Neural cell (in vitro differentiated cells): Measurements from ENCODE around the gene C1GALT1. TPM values are rescaled to one million over a fixed set of nuclear protein-coding genes. Genes with fewer than 3 reads are reported as not detected.
"Not testable (repeated sequence)": the region's sequence is repeated elsewhere in the genome, so short reads cannot be mapped to it uniquely, and the experiment has no call there.

Experiments used
- H2AFZ ChIP-seq: fragments of 200-600, 300-800 bp; sonication (generic), shearing (Covaris generic); 2 replicates; pipeline ENCODE4 v1.6.0; 2014; ENCODE audit warnings: low read depth, mild to moderate bottlenecking, antibody characterized with exemption, low read length, moderate library complexity
- H3F3A ChIP-seq: fragments of 200-600 bp; shearing (Covaris generic); 2 replicates; pipeline ENCODE4 v1.6.1; 2016; ENCODE audit warnings: mild to moderate bottlenecking, moderate library complexity, mixed read lengths, antibody characterized with exemption, low read length; ENCODE audit not compliant: insufficient read depth, poor library complexity, severe bottlenecking
- H3K27ac ChIP-seq: fragments of 200-600, 300-800 bp; sonication (generic), shearing (Covaris generic); 2 replicates; pipeline ENCODE4 v1.5.1; 2014; ENCODE audit warnings: mild to moderate bottlenecking, low read length, moderate library complexity
- H3K27me3 ChIP-seq: fragments of 300-800, 200-600 bp; sonication (generic), shearing (Covaris generic); 2 replicates; pipeline ENCODE4 v1.6.0; 2014; ENCODE audit warnings: mild to moderate bottlenecking, low read depth, low read length, moderate library complexity; ENCODE audit not compliant: insufficient read depth
- H3K36me3 ChIP-seq: fragments of 300-800, 200-600 bp; sonication (generic), shearing (Covaris generic); 2 replicates; pipeline ENCODE4 v1.5.1; 2014; ENCODE audit warnings: mild to moderate bottlenecking, antibody characterized with exemption, low read length, moderate library complexity; ENCODE audit not compliant: insufficient read depth
- H3K4me2 ChIP-seq: fragments of 300-800, 200-600 bp; sonication (generic), shearing (Covaris generic); 2 replicates; pipeline ENCODE4 v1.6.0; 2014; ENCODE audit warnings: mild to moderate bottlenecking, low read length
- H3K4me3 ChIP-seq: fragments of 300-800, 200-600 bp; sonication (generic), shearing (Covaris generic); 2 replicates; pipeline ENCODE4 v1.5.1; 2014; ENCODE audit warnings: mild to moderate bottlenecking, low read length, moderate library complexity
- H3K79me2 ChIP-seq: fragments of 200-600 bp; shearing (Covaris generic); replicated peaks from 2 replicates; pipeline ENCODE4 v1.6.0; 2014; ENCODE audit warnings: mild to moderate bottlenecking, low read length, moderate library complexity; ENCODE audit not compliant: insufficient read depth
- H3K9ac ChIP-seq: fragments of 300-800, 200-600 bp; sonication (generic), shearing (Covaris generic); 2 replicates; pipeline ENCODE4 v1.6.1; 2016; ENCODE audit warnings: mild to moderate bottlenecking, low read length, mixed read lengths
- H3K9me2 ChIP-seq: fragments of 200-600 bp; shearing (Covaris generic); 2 replicates; pipeline ENCODE4 v1.6.1; 2016; ENCODE audit warnings: mild to moderate bottlenecking, low read length, mixed read lengths; ENCODE audit not compliant: insufficient read depth
- H3K9me3 ChIP-seq: fragments of 200-600, 300-800 bp; sonication (generic), shearing (Covaris generic); 2 replicates; pipeline ENCODE4 v1.6.1; 2016; ENCODE audit warnings: mild to moderate bottlenecking, mixed run types, low read length, moderate library complexity, mixed read lengths
- H4K20me1 ChIP-seq: fragments of 200-600 bp; shearing (Covaris generic); 2 replicates; pipeline ENCODE4 v1.6.1; 2016; ENCODE audit warnings: mild to moderate bottlenecking, mixed run types; ENCODE audit not compliant: insufficient read depth
- EP300 ChIP-seq: fragments of 450-650 bp; conservative IDR thresholded peaks from 2 replicates; pipeline ENCODE4 v1.6.1; 2014; ENCODE audit warnings: antibody characterized with exemption, mild to moderate bottlenecking, moderate library complexity; ENCODE audit not compliant: poor library complexity, severe bottlenecking
- EZH2 ChIP-seq: fragments of 200-600, 300-800 bp; shearing (Covaris generic), sonication (generic); IDR thresholded peaks from 2 replicates; pipeline ENCODE4 v1.6.1; 2014; ENCODE audit warnings: antibody characterized with exemption, low read length, borderline replicate concordance, mild to moderate bottlenecking; ENCODE audit not compliant: insufficient read depth, poor library complexity, severe bottlenecking
- MXI1 ChIP-seq: fragments of 450-650 bp; conservative IDR thresholded peaks from 2 replicates; pipeline ENCODE4 v1.6.1; 2014; ENCODE audit warnings: antibody characterized with exemption, mild to moderate bottlenecking; ENCODE audit not compliant: poor library complexity, severe bottlenecking
- POLR2AphosphoS5 ChIP-seq: IDR thresholded peaks from 2 replicates; pipeline ENCODE4 v1.6.1; 2012
- RAD21 ChIP-seq: fragments of 450-650 bp; conservative IDR thresholded peaks from 2 replicates; pipeline ENCODE4 v1.6.1; 2014; ENCODE audit warnings: antibody characterized with exemption, mild to moderate bottlenecking, moderate library complexity
- REST ChIP-seq: IDR thresholded peaks from 2 replicates; pipeline ENCODE4 v1.6.1; 2012; ENCODE audit warnings: borderline replicate concordance
- SMC3 ChIP-seq: fragments of 450-650 bp; conservative IDR thresholded peaks from 2 replicates; pipeline ENCODE4 v1.6.1; 2014; ENCODE audit warnings: antibody characterized with exemption, mild to moderate bottlenecking, moderate library complexity; ENCODE audit not compliant: poor library complexity
- TAF1 ChIP-seq: IDR thresholded peaks from 2 replicates; pipeline ENCODE4 v1.6.1; 2012; ENCODE audit warnings: low read depth
- polyA plus RNA-seq: library from polyadenylated mRNA; depleted of rRNA; stranded (reverse); fragments of >200 nt; gene quantifications from 2 replicates; pipeline ENCODE4 v1.2.3, GENCODE V29; 2014
- TF ChIP-seq, protein P1 (sequence below): fragments of 450-650 bp; IDR thresholded peaks from 2 replicates; pipeline ENCODE4 v1.5.1; 2014; ENCODE audit warnings: antibody characterized with exemption, mild to moderate bottlenecking, moderate library complexity; ENCODE audit not compliant: poor library complexity, severe bottlenecking

Gene C1GALT1
- polyA plus RNA-seq, 1 donor from 2014 or later: 25.0 TPM

- Histone ChIP-seq H3F3A (no peaks in the 10 kb centered on the region), H3K4me3 (no peak overlapping the region), H3K79me2 (peaks cover 52% of the 10 kb centered on the region), H3K9me2 (no peaks in the 10 kb centered on the region), H3K4me2 (no peak overlapping the region), H3K9me3 (no peaks in the 10 kb centered on the region), H4K20me1 (no peaks in the 10 kb centered on the region), H3K27me3 (no peaks in the 10 kb centered on the region), H3K27ac (no peak overlapping the region), H2AFZ (no peak overlapping the region), H3K9ac (no peak overlapping the region), H3K36me3 (no peaks in the 10 kb centered on the region)
- TF ChIP-seq EZH2: no peak
- no peak for TF ChIP-seq REST
- TF ChIP-seq, protein P1, sequence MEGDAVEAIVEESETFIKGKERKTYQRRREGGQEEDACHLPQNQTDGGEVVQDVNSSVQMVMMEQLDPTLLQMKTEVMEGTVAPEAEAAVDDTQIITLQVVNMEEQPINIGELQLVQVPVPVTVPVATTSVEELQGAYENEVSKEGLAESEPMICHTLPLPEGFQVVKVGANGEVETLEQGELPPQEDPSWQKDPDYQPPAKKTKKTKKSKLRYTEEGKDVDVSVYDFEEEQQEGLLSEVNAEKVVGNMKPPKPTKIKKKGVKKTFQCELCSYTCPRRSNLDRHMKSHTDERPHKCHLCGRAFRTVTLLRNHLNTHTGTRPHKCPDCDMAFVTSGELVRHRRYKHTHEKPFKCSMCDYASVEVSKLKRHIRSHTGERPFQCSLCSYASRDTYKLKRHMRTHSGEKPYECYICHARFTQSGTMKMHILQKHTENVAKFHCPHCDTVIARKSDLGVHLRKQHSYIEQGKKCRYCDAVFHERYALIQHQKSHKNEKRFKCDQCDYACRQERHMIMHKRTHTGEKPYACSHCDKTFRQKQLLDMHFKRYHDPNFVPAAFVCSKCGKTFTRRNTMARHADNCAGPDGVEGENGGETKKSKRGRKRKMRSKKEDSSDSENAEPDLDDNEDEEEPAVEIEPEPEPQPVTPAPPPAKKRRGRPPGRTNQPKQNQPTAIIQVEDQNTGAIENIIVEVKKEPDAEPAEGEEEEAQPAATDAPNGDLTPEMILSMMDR: no peak
- no peak for TF ChIP-seq MXI1
- TF ChIP-seq RAD21: no peak
- no peak for TF ChIP-seq POLR2AphosphoS5
- no peak for TF ChIP-seq TAF1
- no peak for TF ChIP-seq SMC3
- TF ChIP-seq EP300: no peak
Measured at GRCh38 chr7:7191137-7191536, 8.8 kb downstream of the C1GALT1 start.

- H3F3A ChIP-seq, H3K4me3 ChIP-seq, H3K9me2 ChIP-seq, H4K20me1 ChIP-seq, H3K9me3 ChIP-seq, H3K36me3 ChIP-seq, H3K4me2 ChIP-seq, H3K27me3 ChIP-seq, H3K9ac ChIP-seq, H3K27ac ChIP-seq, H2AFZ ChIP-seq: not testable (repeated sequence)
- peaks cover 45% of the 10 kb centered on the region for H3K79me2 ChIP-seq
Measured at GRCh38 chr7:7192798-7193788, 10.7 kb downstream of the C1GALT1 start.

DNA sequence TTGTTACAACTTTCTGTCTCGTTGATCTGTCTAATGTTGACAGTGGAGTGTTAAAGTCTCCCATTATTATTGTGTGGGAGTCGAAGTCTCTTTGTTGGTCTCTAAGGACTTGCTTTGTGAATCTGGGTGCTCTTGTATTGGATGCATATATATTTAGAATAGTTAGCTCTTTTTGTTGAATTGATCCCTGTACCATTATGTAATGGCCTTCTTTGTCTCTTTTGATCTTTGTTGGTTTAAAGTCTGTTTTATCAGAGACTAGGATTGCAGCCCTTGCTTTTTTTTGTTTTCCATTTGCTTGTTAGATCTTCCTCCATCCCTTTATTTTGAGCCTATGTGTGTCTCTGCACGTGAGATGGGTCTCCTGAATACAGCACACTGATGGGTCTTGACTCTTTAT lies 17.2 kb downstream of the C1GALT1 start:
- H3K4me3 ChIP-seq, H3K4me2 ChIP-seq, H3K79me2 ChIP-seq: not testable (repeated sequence)

GRCh38 chr7:7200255-7200654 lies 17.9 kb downstream of the C1GALT1 start:
- H3K36me3 ChIP-seq, H3K4me3 ChIP-seq, H2AFZ ChIP-seq, H3K27me3 ChIP-seq, H4K20me1 ChIP-seq, H3K9me2 ChIP-seq, H3K27ac ChIP-seq, H3K9me3 ChIP-seq, H3K9ac ChIP-seq, H3F3A ChIP-seq, H3K4me2 ChIP-seq: not testable (repeated sequence)
- H3K79me2 ChIP-seq: peaks cover 11% of the 10 kb centered on the region

More for the DNA sequence above, 17.2 kb downstream of the C1GALT1 start:
- H3K36me3 ChIP-seq, H3K27me3 ChIP-seq, H3K9me3 ChIP-seq, H3K9ac ChIP-seq, H3F3A ChIP-seq, H2AFZ ChIP-seq, H3K27ac ChIP-seq, H3K9me2 ChIP-seq, H4K20me1 ChIP-seq: not testable (repeated sequence)
